B cell (primary cell): ENCODE results near the gene ELAVL3. TPM values are rescaled to one million over a fixed set of nuclear protein-coding genes. Genes with fewer than 3 reads are reported as not detected.
A peak's percentile ranks its signal among the peaks of the same experiment; 100 is the strongest.

Experiments used
- ATAC-seq: fragments of 200-7000 bp; cut with Tn5 transposase; one replicate; pipeline ENCODE4 v1.10.0; 2021; ENCODE audit warnings: low read depth, mild to moderate bottlenecking, moderate number of reproducible peaks, moderate library complexity
- CTCF ChIA-PET: fragments of 350-600 bp; sonication (Branson Sonifier 250); formaldehyde crosslinking; loops from one replicate; lab custom pipeline; 2021; ENCODE audit warnings: antibody characterized with exemption, inconsistent platforms; lab: Charles Lee
- POLR2A ChIA-PET: fragments of 350-600 bp; sonication (Branson Sonifier 250); formaldehyde crosslinking; loops from one replicate; lab custom pipeline; 2021; ENCODE audit warnings: antibody characterized with exemption; lab: Charles Lee
- DNase-seq: peaks from one replicate; pipeline ENCODE4 v3.0.0; 2013
- H2AFZ ChIP-seq: 2 replicates; pipeline ENCODE4 v1.6.1; 2012; ENCODE audit warnings: mild to moderate bottlenecking, low read depth, low read length; ENCODE audit not compliant: insufficient read depth, poor library complexity, severe bottlenecking
- H3K27ac ChIP-seq, 2 donors: 1 replicate in 1 of 2; 2 replicates in 1 of 2; pipeline ENCODE4 v1.5.1; 2012 to 2013; ENCODE audit warnings: low read length in 2 of 2, mild to moderate bottlenecking in 2 of 2, moderate library complexity in 1 of 2
- H3K27me3 ChIP-seq, 4 experiments: fragments of 200-600 bp in 1 of 4; sonication (generic) in 1 of 4; replicated peaks in 1 of 4; 1 replicate in 2 of 4; 2 replicates in 2 of 4; pipeline versions ENCODE4 v1.6.1 to v1.7.0; 2013 to 2016; ENCODE audit warnings: low read length in 3 of 4, mild to moderate bottlenecking in 2 of 4, mixed read lengths in 1 of 4, moderate library complexity in 1 of 4; ENCODE audit not compliant: insufficient read depth in 4 of 4, control insufficient read depth in 3 of 4; ENCODE audit errors: control extremely low read depth in 1 of 4
- H3K36me3 ChIP-seq, 2 experiments: replicated peaks in 1 of 2; 1 replicate in 1 of 2; 2 replicates in 1 of 2; pipeline versions ENCODE4 v1.6.1 to v1.7.1; 2013; ENCODE audit warnings: low read length in 1 of 2; ENCODE audit not compliant: insufficient read depth in 2 of 2, control insufficient read depth in 1 of 2; ENCODE audit errors: control extremely low read depth in 1 of 2, extremely low read depth in 1 of 2
- H3K4me1 ChIP-seq, 2 donors: fragments of 200-600 bp in 1 of 2; sonication (generic) in 1 of 2; 1 replicate in 1 of 2; 2 replicates in 1 of 2; pipeline versions ENCODE4 v1.5.1 to v1.6.1; 2013 to 2017; ENCODE audit warnings: low read length in 2 of 2; ENCODE audit not compliant: control insufficient read depth in 2 of 2, insufficient read depth in 2 of 2
- H3K4me2 ChIP-seq: replicated peaks from 2 replicates; pipeline ENCODE3; 2012; ENCODE audit warnings: mild to moderate bottlenecking, low read depth, low read length; ENCODE audit not compliant: poor library complexity, severe bottlenecking
- H3K4me3 ChIP-seq, 5 experiments: fragments of 200-600 bp in 1 of 5; sonication (generic) in 1 of 5; 1 replicate in 3 of 5; 2 replicates in 2 of 5; pipeline versions ENCODE4 v1.5.1 to v1.7.0; 2011 to 2016; ENCODE audit warnings: low read length in 4 of 5, mild to moderate bottlenecking in 4 of 5, low read depth in 2 of 5, control low read depth in 1 of 5, moderate library complexity in 1 of 5; ENCODE audit not compliant: insufficient read depth in 1 of 5; ENCODE audit errors: control extremely low read depth in 1 of 5, extremely low read depth in 1 of 5
- H3K79me2 ChIP-seq: fragments of 200-600 bp; sonication (generic); one replicate; pipeline ENCODE4 v1.6.0; 2016; ENCODE audit warnings: low read length; ENCODE audit not compliant: control insufficient read depth, insufficient read depth
- H3K9ac ChIP-seq: fragments of 200-600 bp; sonication (generic); 2 replicates; pipeline ENCODE4 v1.6.1; 2017; ENCODE audit warnings: mild to moderate bottlenecking, low read length, moderate library complexity
- H3K9me3 ChIP-seq, 3 donors: one replicate each; pipeline versions ENCODE4 v1.6.1 to v1.7.1; 2013; ENCODE audit warnings: low read length in 2 of 3; ENCODE audit not compliant: control insufficient read depth in 2 of 3, insufficient read depth in 1 of 3; ENCODE audit errors: control extremely low read depth in 1 of 3
- H4K20me1 ChIP-seq: 2 replicates; pipeline ENCODE4 v1.6.0; 2012; ENCODE audit warnings: mild to moderate bottlenecking, low read length; ENCODE audit not compliant: insufficient read depth, control insufficient read depth, poor library complexity, severe bottlenecking
- H3K27ac Mint-ChIP-seq: one replicate; pipeline ENCODE4 v1.8.0; 2021; ENCODE audit warnings: mixed read lengths
- H3K27me3 Mint-ChIP-seq: one replicate; pipeline ENCODE4 v1.8.0; 2021; ENCODE audit warnings: mixed read lengths
- H3K4me1 Mint-ChIP-seq: one replicate; pipeline ENCODE4 v1.8.0; 2021; ENCODE audit warnings: mixed read lengths
- H3K4me3 Mint-ChIP-seq: one replicate; pipeline ENCODE4 v1.8.0; 2021; ENCODE audit warnings: mixed read lengths
- H3K9me3 Mint-ChIP-seq: one replicate; pipeline ENCODE4 v1.8.0; 2022; ENCODE audit warnings: mixed read lengths; ENCODE audit not compliant: insufficient read depth
- EZH2 ChIP-seq: IDR thresholded peaks from 2 replicates; pipeline ENCODE4 v1.6.1; 2012; ENCODE audit warnings: borderline replicate concordance, low read depth, mild to moderate bottlenecking, moderate library complexity, low read length; ENCODE audit not compliant: insufficient read depth, poor library complexity, severe bottlenecking
- whole genome bisulfite sequencing: methylation state at CpG from one replicate; pipeline ENCODE4 v1.1.5; 2013; ENCODE audit warnings: missing lambda C conversion rate; ENCODE audit not compliant: insufficient coverage; 5-methylcytosine and 5-hydroxymethylcytosine counted together
- intact Hi-C: fragments of 100-400 bp; cut with micrococcal nuclease; formaldehyde crosslinking; loops from one replicate; pipeline ENCODE4 v1.10.0; 2022
- polyA plus RNA-seq: library from polyadenylated mRNA; depleted of rRNA; stranded (reverse); fragments of >200 nt; gene quantifications from 2 replicates; pipeline ENCODE4 v1.2.3, GENCODE V29; 2012
- total RNA-seq, 2 donors: library from RNA; stranded (reverse); fragments of 120-200 nt in 1 of 2; gene quantifications; 1 replicate in 1 of 2; 2 replicates in 1 of 2; pipeline versions ENCODE4 v1.2.3 to v1.2.4, GENCODE V29; 2013 to 2022
- TF ChIP-seq, protein P1 (sequence below): fragments of 200-600 bp; IDR thresholded peaks from one replicate; pipeline ENCODE4 v1.8.0; 2022; ENCODE audit warnings: antibody characterized with exemption, mild to moderate bottlenecking

Gene ELAVL3
- total and polyA plus RNA-seq, 2 donors (not counting 1 experiment from before 2014, with no cell fraction given), result 0.01 TPM; not detected in 1

DNA sequence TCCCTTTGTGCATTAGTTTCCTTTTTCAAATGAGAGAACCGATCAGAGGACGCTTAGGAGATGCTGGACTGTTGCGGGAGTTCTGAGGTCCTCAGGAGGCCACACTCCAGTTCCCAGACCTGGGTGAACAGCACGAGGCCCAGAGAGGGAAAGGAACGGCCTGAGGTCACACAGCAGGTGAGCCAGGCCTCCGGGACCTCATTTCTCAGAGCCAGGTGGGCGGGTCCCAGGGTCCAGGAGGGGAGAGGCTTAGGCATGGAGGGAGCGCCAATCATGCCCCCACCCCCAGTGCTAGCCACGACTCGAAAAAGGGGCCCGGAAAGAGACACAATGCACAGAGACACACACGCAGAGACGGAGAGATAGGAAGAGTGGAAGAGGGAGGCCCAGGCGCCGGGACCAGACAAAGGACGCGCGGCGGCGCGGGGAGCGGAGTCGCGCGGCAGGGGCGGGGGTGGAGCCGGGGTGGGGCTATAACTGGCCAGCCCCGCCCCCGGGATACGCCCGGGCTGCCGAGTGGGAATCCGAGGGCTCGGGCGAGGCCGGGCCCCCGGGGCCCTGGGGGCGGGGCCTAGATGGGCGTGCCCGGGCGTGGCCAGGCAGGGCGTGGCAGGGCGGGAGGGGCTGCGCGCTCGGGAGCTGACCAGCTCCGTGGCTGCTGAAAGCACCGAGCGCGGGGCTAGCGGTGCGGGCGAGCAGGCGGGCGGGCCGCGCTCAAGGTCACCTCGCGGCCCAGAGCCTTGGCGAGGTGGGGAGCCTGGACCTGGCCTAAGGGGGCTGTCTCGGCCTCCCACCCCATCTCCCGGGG lies 1.6 kb downstream of the ELAVL3 start:
- Histone ChIP-seq H3K27ac (no peak overlapping the region), H3K27me3 (peaks cover 0 to 46% (median 25%) of the 10 kb centered on the region in 4 experiments), H3K9me3 (peaks cover 0 to 25% (median 0%) of the 10 kb centered on the region in 3 donors), H4K20me1 (no peaks in the 10 kb centered on the region), H3K4me2 (peak overlapping the region; percentile 89), H3K36me3 (peaks cover 0 to 2% of the 10 kb centered on the region in 2 experiments), H3K79me2 (no peaks in the 10 kb centered on the region), H2AFZ (no peak overlapping the region), H3K4me1 (peaks cover 37 to 42% of the 10 kb centered on the region in 2 donors), H3K4me3 (no peak overlapping the region), H3K9ac (no peak overlapping the region)
- TF ChIP-seq, protein P1, sequence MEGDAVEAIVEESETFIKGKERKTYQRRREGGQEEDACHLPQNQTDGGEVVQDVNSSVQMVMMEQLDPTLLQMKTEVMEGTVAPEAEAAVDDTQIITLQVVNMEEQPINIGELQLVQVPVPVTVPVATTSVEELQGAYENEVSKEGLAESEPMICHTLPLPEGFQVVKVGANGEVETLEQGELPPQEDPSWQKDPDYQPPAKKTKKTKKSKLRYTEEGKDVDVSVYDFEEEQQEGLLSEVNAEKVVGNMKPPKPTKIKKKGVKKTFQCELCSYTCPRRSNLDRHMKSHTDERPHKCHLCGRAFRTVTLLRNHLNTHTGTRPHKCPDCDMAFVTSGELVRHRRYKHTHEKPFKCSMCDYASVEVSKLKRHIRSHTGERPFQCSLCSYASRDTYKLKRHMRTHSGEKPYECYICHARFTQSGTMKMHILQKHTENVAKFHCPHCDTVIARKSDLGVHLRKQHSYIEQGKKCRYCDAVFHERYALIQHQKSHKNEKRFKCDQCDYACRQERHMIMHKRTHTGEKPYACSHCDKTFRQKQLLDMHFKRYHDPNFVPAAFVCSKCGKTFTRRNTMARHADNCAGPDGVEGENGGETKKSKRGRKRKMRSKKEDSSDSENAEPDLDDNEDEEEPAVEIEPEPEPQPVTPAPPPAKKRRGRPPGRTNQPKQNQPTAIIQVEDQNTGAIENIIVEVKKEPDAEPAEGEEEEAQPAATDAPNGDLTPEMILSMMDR, result no peak
- no peak for TF ChIP-seq EZH2
- ATAC-seq, result no peak
- Mint-ChIP-seq H3K27me3 (peaks cover 36% of the 10 kb centered on the region), H3K27ac (no peak overlapping the region), H3K4me3 (peak overlapping the region; percentile 24), H3K4me1 (peaks cover 26% of the 10 kb centered on the region), H3K9me3 (no peaks in the 10 kb centered on the region)
- POLR2A ChIA-PET, result no interaction called here
- 30% methylated on average over 53 of the region's 62 CpGs for WGBS
- CTCF ChIA-PET, result no interaction called here
- intact Hi-C loops, result no loop called here
- no peak for DNase-seq
